Urinary bladder (tissue), 4 donors: ENCODE data around the gene STOX2. TPM values are rescaled to one million over a fixed set of nuclear protein-coding genes. Genes with fewer than 3 reads are reported as not detected.

Source experiments
- DNase-seq: peaks from one replicate; pipeline ENCODE4 v3.0.0-alpha.2; 2015; ENCODE audit errors: extremely low spot score
- H3K27ac ChIP-seq: one replicate; pipeline ENCODE4 v1.5.1; 2013; ENCODE audit warnings: low read depth, mild to moderate bottlenecking, moderate library complexity
- H3K36me3 ChIP-seq: one replicate; pipeline ENCODE4 v1.6.1; 2013; ENCODE audit warnings: mild to moderate bottlenecking, moderate library complexity; ENCODE audit not compliant: insufficient read depth
- H3K4me1 ChIP-seq: one replicate; pipeline ENCODE4 v1.6.1; 2013; ENCODE audit warnings: mild to moderate bottlenecking, moderate library complexity; ENCODE audit not compliant: insufficient read depth
- H3K4me3 ChIP-seq: one replicate; pipeline ENCODE4 v1.5.1; 2013; ENCODE audit warnings: low read depth, low read length
- WGBS: extraction: QIAGEN DNeasy Blood & Tissue Kit; methylation state at CpG from one replicate; pipeline ENCODE4 v1.1.7; 2013; 5-methylcytosine and 5-hydroxymethylcytosine counted together
- polyA plus RNA-seq: library from polyadenylated mRNA; stranded (reverse); fragments of 200-250 nt; gene quantifications from one replicate; pipeline ENCODE4 v1.2.3, GENCODE V29; 2013
- total RNA-seq: library from RNA; depleted of rRNA; stranded (reverse); fragments of >200 nt; gene quantifications from one replicate; pipeline ENCODE4 v1.2.3, GENCODE V29; 2014
- donor health status: healthy with polysubstance abuse.
- donor health status: healthy.

Gene STOX2
- total and polyA plus RNA-seq, 2 donors: 4.0 to 35.7 TPM

DNA sequence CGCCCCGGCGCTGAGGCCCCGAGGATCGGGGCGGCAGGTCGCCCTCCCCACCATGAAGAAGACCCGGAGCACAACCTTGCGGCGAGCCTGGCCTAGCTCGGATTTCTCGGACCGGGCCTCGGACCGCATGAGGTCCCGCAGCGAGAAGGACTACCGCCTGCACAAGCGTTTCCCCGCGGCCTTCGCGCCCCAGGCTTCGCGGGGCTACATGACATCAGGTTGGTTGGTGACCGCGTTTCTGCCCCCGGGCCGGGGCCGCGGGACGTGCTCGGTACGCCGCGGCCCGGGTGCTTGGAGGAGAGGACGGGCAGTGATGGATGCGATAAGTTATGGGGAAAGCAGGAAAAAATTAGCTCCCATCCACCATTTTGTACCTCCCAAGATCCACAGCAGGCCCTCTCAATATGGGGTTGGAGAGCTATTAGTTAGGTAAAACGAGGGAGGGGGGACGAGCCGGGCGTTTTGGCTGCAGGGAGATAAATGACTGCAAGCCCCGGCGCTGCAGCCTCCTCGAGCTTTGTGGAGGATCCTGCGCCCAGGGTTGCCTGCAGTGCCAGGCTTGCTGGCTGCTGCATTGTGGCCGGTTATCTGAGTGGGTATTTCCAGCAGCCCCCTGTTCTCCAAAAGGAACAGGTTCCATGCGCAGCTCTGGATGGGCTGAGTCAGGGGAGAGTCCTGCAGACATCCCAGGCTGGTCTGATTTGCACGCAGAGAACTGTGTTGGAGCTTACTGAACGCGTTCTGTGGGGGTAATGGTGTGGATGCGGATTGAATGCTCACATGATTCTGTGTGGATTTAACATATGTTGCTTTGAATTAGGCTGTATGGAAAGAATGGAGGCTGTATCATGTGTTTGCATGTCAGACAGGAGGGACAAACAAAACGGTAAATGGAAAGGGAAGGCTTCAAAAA is 1.9 kb downstream of the STOX2 start:
- no peak for DNase-seq
- Histone ChIP-seq H3K4me3 (peak overlapping the region; percentile 65), H3K36me3 (no peaks in the 10 kb centered on the region), H3K4me1 (no peaks in the 10 kb centered on the region), H3K27ac (no peak overlapping the region)
- WGBS: 12% methylated on average over 54 of the region's 54 CpGs

DNA sequence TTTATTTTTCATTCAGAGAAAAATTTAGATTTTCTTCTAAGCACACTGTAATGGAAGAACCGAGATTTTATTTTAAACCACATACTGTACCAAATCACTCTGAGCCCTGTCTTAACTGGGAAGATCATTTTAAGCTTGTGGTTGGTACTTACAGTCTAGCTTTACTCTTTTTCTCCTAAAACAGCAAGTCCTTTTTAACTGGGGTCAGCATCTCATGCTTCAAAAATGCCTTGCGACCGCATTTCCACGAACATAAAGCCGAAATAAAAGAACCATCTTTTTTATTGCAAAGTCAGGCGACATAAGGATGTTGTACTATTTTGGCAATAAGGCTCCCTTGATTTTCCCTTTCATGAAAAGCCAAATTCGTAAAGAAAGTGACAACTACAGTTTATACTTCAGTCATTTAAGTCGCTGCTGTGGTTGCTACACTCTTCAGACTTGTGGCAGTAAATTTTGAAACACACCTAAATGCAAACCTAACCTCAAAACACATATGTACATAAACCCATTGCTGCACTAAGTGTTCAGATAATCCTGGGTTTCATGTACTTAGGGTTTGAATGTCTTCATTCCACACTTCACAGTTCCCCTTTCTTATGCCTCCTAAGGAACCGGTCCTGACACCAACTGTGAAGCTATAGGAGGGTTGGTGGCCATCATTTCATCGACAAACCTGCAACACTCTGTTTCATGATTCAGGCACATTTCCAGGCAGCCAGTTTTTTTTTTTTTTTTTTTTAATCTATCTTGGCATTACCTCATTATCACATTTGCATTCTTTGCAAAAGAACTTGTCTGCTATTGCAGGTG is 3.0 kb downstream of the STOX2 start:
- DNase-seq: no peak
- Histone ChIP-seq H3K4me1 (no peaks in the 10 kb centered on the region), H3K27ac (no peak overlapping the region), H3K4me3 (no peak overlapping the region), H3K36me3 (no peaks in the 10 kb centered on the region)
- WGBS: 55% methylated on average over 10 of the region's 10 CpGs

DNA sequence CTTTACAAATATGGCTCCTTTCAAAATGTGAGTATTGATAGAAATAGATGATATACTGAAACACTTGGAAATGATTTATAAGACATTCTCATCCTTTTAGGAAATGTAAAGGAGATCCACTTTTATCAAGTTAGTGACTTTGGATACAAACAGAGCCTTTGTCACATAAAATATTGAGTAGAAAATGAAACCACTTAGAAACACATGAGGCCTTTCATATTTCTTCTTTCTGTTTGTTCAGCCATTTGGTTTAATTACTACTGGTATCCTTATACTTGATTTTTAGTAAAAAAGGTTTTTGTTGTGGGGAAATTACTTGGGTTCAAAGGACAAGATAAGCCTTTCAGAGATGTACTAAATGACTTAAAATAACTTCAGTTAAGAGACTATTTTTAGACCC is 4.1 kb downstream of the STOX2 start:
- Histone ChIP-seq H3K36me3 (no peaks in the 10 kb centered on the region), H3K4me3 (no peak overlapping the region), H3K27ac (no peak overlapping the region), H3K4me1 (no peaks in the 10 kb centered on the region)
- no peak for DNase-seq

DNA sequence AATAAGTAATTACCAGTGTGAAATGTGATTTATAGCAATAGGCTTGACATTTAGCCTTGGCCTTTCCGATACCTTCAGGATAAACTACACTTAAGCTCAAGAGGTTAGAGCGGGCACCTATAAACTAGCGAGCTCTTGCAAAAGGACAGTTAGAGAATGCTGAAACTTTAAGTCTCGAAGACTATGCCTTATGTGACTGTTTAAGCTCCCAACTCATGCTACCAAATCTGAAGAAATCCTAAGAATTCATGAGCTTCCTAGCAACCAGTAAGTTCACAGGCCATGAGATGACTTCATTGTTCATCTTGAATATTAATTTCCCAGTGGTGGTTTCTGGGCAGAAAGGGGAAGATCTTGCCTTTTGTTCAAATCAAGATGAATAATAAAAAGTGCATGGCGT is 4.7 kb downstream of the STOX2 start:
- Histone ChIP-seq H3K4me3 (no peak overlapping the region), H3K4me1 (no peaks in the 10 kb centered on the region), H3K36me3 (no peaks in the 10 kb centered on the region), H3K27ac (no peak overlapping the region)
- DNase-seq: no peak
- WGBS: 96% methylated on average over 5 of the region's 5 CpGs

DNA sequence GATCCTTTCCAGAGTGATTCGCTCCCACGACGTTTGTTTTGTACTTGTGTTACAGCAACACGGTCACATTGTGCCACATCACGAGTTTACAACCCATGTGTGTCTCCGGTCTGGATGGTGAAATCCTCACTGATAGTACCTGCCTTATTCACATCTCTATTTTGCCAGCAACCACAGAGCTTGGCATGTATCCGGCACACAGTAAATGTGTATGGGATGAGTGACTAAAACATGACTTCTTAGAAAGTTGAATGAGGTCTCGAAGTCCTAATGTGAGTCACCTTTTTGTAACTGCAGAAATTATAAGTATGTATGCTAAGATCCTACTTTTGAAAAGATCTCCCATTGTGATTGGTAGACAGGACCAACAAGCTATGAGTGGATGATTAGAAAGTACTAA is 7.5 kb downstream of the STOX2 start:
- no peak for DNase-seq
- Histone ChIP-seq H3K36me3 (no peaks in the 10 kb centered on the region), H3K4me3 (no peak overlapping the region), H3K27ac (no peak overlapping the region), H3K4me1 (no peaks in the 10 kb centered on the region)
- WGBS: 96% methylated on average over 8 of the region's 8 CpGs

DNA sequence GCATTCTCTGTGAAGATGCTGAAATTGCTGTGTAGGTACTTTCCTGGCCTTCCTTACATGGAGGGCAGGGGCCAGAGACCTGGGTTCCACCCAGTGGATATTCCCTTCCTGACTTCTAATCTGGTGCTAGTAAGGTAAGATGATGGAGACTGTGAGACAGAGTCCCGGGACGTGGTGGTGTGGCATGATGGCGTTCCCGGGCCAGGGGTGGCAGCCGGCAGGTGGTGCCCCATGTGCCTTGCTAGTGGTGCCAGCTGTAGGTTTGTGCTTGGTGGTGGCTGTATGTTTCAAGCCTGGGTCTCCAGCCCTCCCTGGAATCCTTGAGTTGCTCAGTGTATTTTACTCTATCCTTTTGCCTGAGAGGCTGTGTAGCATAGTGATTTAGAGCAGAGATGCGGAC is 10.9 kb downstream of the STOX2 start:
- Histone ChIP-seq H3K4me3 (no peak overlapping the region), H3K4me1 (no peaks in the 10 kb centered on the region)
- 80% methylated on average over 6 of the region's 6 CpGs for WGBS

DNA sequence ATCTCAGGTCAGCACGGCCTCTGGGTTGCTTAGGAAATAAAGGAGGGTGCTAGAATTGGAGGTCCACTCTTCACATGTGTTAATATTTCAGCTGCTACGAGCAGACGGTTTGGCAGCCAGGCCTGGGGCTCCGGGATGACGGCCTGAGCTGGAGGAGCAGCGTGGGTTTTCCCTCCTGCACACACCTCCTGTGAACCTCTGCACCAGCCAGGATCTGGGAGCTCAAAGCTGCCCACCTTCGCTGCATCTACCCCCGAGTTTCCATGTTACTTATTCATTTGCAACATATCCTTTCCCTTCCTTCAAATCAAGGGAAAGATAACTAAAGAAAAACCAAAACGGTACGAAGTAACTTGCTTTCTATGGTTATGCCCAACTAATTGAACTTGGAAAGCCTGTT is 13.6 kb downstream of the STOX2 start:
- no peaks in the 10 kb centered on the region for H3K36me3 ChIP-seq
- no peaks in the 10 kb centered on the region for H3K4me1 ChIP-seq
- no peak overlapping the region for H3K27ac ChIP-seq
- H3K4me3 ChIP-seq: no peak overlapping the region
- 84% methylated on average over 10 of the region's 10 CpGs for WGBS
- no peak for DNase-seq

More for the DNA sequence above, 10.9 kb downstream of the STOX2 start:
- no peak for DNase-seq
- H3K27ac ChIP-seq: no peak overlapping the region
- no peaks in the 10 kb centered on the region for H3K36me3 ChIP-seq

DNA sequence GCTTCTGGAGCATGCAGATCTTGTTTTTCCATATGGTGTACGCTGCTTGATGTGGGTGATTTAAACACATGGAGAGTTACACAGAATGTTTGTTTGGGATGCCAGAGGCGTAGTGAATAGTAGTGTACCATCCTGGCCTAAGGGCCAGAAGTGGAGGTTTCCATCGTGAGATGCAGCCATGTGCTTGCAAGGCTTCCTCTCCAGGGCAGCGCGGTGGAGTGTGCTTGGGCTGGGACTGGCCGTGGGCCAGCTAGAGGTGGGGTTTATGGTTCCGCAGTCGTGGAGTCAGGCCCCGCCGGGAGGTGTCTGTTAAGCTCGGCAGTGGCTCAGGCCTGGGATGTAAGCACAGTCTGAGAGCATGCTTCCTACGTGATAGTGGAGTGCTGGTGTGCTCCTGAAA is 14.0 kb downstream of the STOX2 start:
- no peak for DNase-seq
- Histone ChIP-seq H3K4me3 (no peak overlapping the region), H3K4me1 (no peaks in the 10 kb centered on the region), H3K27ac (no peak overlapping the region), H3K36me3 (no peaks in the 10 kb centered on the region)
- 37% methylated on average over 12 of the region's 12 CpGs for WGBS

DNA sequence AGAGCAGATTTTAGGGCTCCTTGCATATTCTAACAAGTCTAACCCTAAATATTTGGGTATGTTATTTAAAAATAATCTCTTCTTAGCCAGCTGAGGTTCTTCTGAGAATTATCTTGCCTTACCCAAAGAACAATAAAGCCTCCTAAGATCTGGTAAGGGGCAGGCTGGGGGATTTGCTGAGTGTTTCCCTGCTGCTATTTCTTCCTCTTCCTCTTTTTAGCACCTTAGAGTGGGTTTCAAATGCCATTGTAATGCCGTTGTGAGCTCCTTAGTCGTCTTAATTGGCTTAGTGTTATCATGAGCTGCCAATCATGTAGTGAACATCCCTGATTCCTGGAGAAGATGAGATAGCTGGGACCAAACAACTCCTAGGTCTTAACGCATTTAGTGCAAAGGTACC is 15.4 kb downstream of the STOX2 start:
- 43% methylated on average over 3 of the region's 3 CpGs for WGBS
- no peak for DNase-seq

DNA sequence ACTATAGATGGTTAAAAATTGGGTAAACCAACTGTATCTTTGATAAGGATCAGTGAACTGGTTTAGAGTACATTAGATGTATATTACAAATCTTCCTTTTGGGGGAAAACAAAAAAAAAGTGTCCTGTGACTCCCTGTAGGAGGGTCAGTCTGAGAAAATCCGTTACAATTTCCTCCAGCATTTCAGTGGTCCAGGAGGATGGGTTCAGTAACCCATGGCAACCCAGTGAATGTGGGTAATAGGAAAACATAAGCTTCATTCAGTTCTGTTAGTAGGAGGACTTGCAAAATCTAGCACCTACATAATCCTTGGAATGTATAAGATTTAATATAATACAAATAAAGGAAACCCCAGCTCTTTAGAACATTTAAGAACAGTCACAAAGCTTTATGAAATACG is 16.2 kb downstream of the STOX2 start:
- Histone ChIP-seq H3K27ac (no peak overlapping the region), H3K4me3 (no peak overlapping the region), H3K4me1 (no peaks in the 10 kb centered on the region), H3K36me3 (no peaks in the 10 kb centered on the region)
- DNase-seq: no peak
- 85% methylated on average over 2 of the region's 2 CpGs for WGBS

More for the DNA sequence above, 15.4 kb downstream of the STOX2 start:
- Histone ChIP-seq H3K4me1 (no peaks in the 10 kb centered on the region), H3K27ac (no peak overlapping the region), H3K36me3 (no peaks in the 10 kb centered on the region), H3K4me3 (no peak overlapping the region)

DNA sequence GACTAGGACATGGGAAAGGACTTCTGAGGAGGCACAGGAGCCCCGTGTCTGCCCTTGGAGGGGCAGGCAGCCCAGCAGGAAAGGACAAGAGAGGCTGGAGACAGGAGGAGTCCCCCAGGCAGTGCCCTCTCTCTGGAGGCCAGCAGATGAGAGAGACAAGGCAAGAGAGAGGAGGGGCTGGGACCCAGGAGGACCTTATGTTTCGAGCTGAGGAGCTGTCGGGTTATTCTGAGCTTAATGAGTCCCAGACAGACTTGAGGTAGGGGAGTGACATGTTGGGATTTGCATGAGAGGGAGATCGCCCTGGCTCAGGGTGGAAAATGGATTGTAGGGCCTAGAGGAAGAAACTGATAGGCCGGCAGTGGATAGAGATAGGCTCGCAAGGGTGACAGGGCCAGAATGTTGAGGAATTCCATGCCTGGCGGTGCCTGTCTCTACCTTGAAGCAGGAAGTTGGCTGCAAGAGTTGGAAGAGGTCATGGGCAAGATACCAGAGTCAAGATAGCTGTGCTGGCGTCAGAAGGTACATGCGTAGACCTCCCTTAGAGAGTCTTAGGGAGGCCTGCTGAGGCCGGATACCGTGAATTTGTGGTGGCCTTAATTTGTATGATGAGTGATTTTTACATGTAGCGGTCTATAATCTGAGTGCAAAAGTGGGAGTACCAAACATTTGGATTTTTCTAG is 19.4 kb downstream of the STOX2 start:
- no peak for DNase-seq
- Histone ChIP-seq H3K4me3 (no peak overlapping the region), H3K36me3 (no peaks in the 10 kb centered on the region), H3K27ac (no peak overlapping the region), H3K4me1 (no peaks in the 10 kb centered on the region)
- 96% methylated on average over 12 of the region's 12 CpGs for WGBS

DNA sequence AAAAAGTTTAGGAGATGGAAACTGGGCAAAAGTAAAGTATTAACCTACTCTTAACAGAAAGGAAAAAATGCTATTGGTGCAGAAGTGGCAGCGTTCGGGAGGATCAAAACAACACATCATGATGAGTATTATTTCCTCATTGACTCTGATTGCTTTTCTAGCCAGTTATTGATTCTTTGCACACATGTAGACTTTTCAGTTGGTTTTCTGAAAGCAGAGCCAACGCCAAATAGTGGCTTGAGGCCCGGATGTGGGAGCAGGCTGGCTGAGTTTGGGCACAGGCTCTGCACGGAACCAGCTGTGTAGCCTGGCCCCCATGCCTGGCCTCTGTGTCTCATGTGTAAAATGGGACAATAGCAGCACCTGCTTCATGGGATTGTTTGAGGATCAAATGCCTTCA is 21.8 kb downstream of the STOX2 start:
- 94% methylated on average over 5 of the region's 5 CpGs for WGBS
- H3K27ac ChIP-seq: no peak overlapping the region
- no peaks in the 10 kb centered on the region for H3K36me3 ChIP-seq
- H3K4me1 ChIP-seq: no peaks in the 10 kb centered on the region
- no peak overlapping the region for H3K4me3 ChIP-seq
- no peak for DNase-seq

DNA sequence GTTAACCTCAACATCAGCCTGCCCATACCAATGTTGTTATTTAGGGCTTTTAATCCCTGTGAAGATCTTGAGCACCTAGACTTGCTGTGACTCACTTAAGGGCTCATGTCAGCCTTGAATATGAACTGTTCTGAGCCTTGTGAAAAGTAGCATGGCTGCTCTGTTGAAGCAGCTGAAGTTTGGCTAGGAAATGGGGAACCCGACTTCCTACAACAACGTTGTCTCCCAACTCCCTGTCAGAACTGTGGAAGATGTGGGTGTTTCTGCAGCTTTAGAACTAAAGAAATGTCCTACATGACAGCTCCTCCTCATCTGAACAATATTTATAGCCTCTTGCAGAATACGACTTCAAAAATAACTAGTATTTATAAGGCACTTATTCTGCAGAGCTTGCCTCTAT is 27.5 kb downstream of the STOX2 start:
- DNase-seq: no peak
- Histone ChIP-seq H3K4me1 (no peaks in the 10 kb centered on the region), H3K4me3 (no peak overlapping the region), H3K36me3 (no peaks in the 10 kb centered on the region), H3K27ac (no peak overlapping the region)
- WGBS: 55% methylated on average over 3 of the region's 3 CpGs
